Measurements from ENCODE around the gene BTBD1. TPM values are rescaled to one million over a fixed set of nuclear protein-coding genes. Genes with fewer than 3 reads are reported as not detected.

Gene BTBD1
- polyA plus RNA-seq (2013): 24.5 and 25.2 TPM in 2 replicates

GRCh38 chr15:83066734-83067637 is at the start of gene BTBD1:
Gene BTBD1, minus strand, starts transcription at chr15:83067252. Its CDS starts 101 bp downstream, at chr15:83067151.
- H3K23ac ChIP-seq (ENCODE audit: low read length): no peak within 1 kb of the TSS
- H2BK12ac ChIP-seq (ENCODE audit: low read length): peak within 1 kb of the TSS; percentile 0
- H3K79me2 ChIP-seq (ENCODE audit: control insufficient read depth, insufficient read depth, low read length, poor library complexity): peaks cover 9% of the 10 kb centered on the region
- H3K9me3 ChIP-seq (ENCODE audit: insufficient read depth, low read depth, low read length): no peaks in the 10 kb centered on the region
- H2AFZ ChIP-seq (ENCODE audit: insufficient read depth, low read length, poor library complexity): peak within 1 kb of the TSS; percentile 96
- peak within 1 kb of the TSS; percentile 95 for H3K9ac ChIP-seq (ENCODE audit: low read length)
- peak within 1 kb of the TSS; percentile 95 for H4K91ac ChIP-seq (ENCODE audit: low read depth, low read length)
- peak within 1 kb of the TSS; percentile 83 for H3K27ac ChIP-seq (ENCODE audit: low read depth, low read length)
- no peaks in the 10 kb centered on the region for H3K27me3 ChIP-seq (ENCODE audit: insufficient read depth, low read length)
- H2BK120ac ChIP-seq (ENCODE audit: insufficient read depth, low read length, poor library complexity): peak within 1 kb of the TSS; percentile 94
- peak within 1 kb of the TSS; percentile 72 for H3K4ac ChIP-seq (ENCODE audit: low read depth, low read length)
- H3K79me1 ChIP-seq (ENCODE audit: low read length): peaks cover 12% of the 10 kb centered on the region
- H3K4me3 ChIP-seq (ENCODE audit: low read depth, low read length): peak within 1 kb of the TSS; percentile 89
- H3K18ac ChIP-seq (ENCODE audit: low read length): peak within 1 kb of the TSS; percentile 94
- peak within 1 kb of the TSS; percentile 44 for H2AK5ac ChIP-seq (ENCODE audit: low read length)
- no peaks in the 10 kb centered on the region for H3K36me3 ChIP-seq (ENCODE audit: control insufficient read depth in 1 of 2, insufficient read depth in 2 of 2, low read length in 2 of 2)
- peak within 1 kb of the TSS; percentile 61 for H3K4me2 ChIP-seq (ENCODE audit: low read length)
- peak within 1 kb of the TSS; percentile 95 for H4K12ac ChIP-seq (ENCODE audit: low read depth, low read length)
- peak within 1 kb of the TSS; percentile 96 for H3K14ac ChIP-seq (ENCODE audit: low read length)
- H4K8ac ChIP-seq (ENCODE audit: low read depth, low read length): peak within 1 kb of the TSS; percentile 96
- DNase-seq: peak; percentile 98
- H2BK5ac ChIP-seq (ENCODE audit: low read depth, low read length, poor library complexity): peak within 1 kb of the TSS; percentile 85
- H3K4me1 ChIP-seq (ENCODE audit: control insufficient read depth in 1 of 2, insufficient read depth in 2 of 2, low read length in 2 of 2): peaks cover 3 to 6% of the 10 kb centered on the region in 2 experiments
- WGBS (ENCODE audit: extremely low coverage, insufficient coverage, insufficient read length): no CpG with 5 or more reads among the region's 90 CpGs

GRCh38 chr15:83115831-83116565 is 48.9 kb upstream of the BTBD1 start:
- H3K23ac ChIP-seq (ENCODE audit: low read length): no peak overlapping the region
- no peak overlapping the region for H3K27ac ChIP-seq (ENCODE audit: low read depth, low read length)
- H3K9me3 ChIP-seq (ENCODE audit: insufficient read depth, low read depth, low read length): no peaks in the 10 kb centered on the region
- no peak for DNase-seq
- H2BK120ac ChIP-seq (ENCODE audit: insufficient read depth, low read length, poor library complexity): no peak overlapping the region
- H4K8ac ChIP-seq (ENCODE audit: low read depth, low read length): no peak overlapping the region
- H3K79me2 ChIP-seq (ENCODE audit: control insufficient read depth, insufficient read depth, low read length, poor library complexity): no peaks in the 10 kb centered on the region
- H3K9ac ChIP-seq (ENCODE audit: low read length): no peak overlapping the region
- H4K91ac ChIP-seq (ENCODE audit: low read depth, low read length): no peak overlapping the region
- WGBS (ENCODE audit: extremely low coverage, insufficient coverage, insufficient read length): no CpG with 5 or more reads among the region's 11 CpGs
- no peak overlapping the region for H2BK12ac ChIP-seq (ENCODE audit: low read length)
- H2AFZ ChIP-seq (ENCODE audit: insufficient read depth, low read length, poor library complexity): no peak overlapping the region
- H3K14ac ChIP-seq (ENCODE audit: low read length): no peak overlapping the region
- H3K79me1 ChIP-seq (ENCODE audit: low read length): no peaks in the 10 kb centered on the region
- H4K12ac ChIP-seq (ENCODE audit: low read depth, low read length): no peak overlapping the region
- H3K4me2 ChIP-seq (ENCODE audit: low read length): no peak overlapping the region
- no peak overlapping the region for H3K18ac ChIP-seq (ENCODE audit: low read length)
- no peak overlapping the region for H2AK5ac ChIP-seq (ENCODE audit: low read length)
- no peaks in the 10 kb centered on the region for H3K27me3 ChIP-seq (ENCODE audit: insufficient read depth, low read length)
- no peak overlapping the region for H3K4ac ChIP-seq (ENCODE audit: low read depth, low read length)
- no peak overlapping the region for H2BK5ac ChIP-seq (ENCODE audit: low read depth, low read length, poor library complexity)
- H3K4me3 ChIP-seq (ENCODE audit: low read depth, low read length): no peak overlapping the region
- no peaks in the 10 kb centered on the region for H3K36me3 ChIP-seq (ENCODE audit: control insufficient read depth in 1 of 2, insufficient read depth in 2 of 2, low read length in 2 of 2)
- H3K4me1 ChIP-seq (ENCODE audit: control insufficient read depth in 1 of 2, insufficient read depth in 2 of 2, low read length in 2 of 2): no peaks in the 10 kb centered on the region

- Histone ChIP-seq H3K79me2 (ENCODE audit: control insufficient read depth, insufficient read depth, low read length, poor library complexity) (no peaks in the 10 kb centered on the region), H4K91ac (ENCODE audit: low read depth, low read length) (no peak overlapping the region), H3K18ac (ENCODE audit: low read length) (no peak overlapping the region), H3K4ac (ENCODE audit: low read depth, low read length) (no peak overlapping the region), H3K9ac (ENCODE audit: low read length) (no peak overlapping the region), H2BK5ac (ENCODE audit: low read depth, low read length, poor library complexity) (no peak overlapping the region), H2AFZ (ENCODE audit: insufficient read depth, low read length, poor library complexity) (no peak overlapping the region), H2AK5ac (ENCODE audit: low read length) (no peak overlapping the region), H3K23ac (ENCODE audit: low read length) (no peak overlapping the region), H2BK12ac (ENCODE audit: low read length) (no peak overlapping the region), H3K14ac (ENCODE audit: low read length) (no peak overlapping the region), H4K12ac (ENCODE audit: low read depth, low read length) (no peak overlapping the region), H3K4me2 (ENCODE audit: low read length) (no peak overlapping the region), H2BK120ac (ENCODE audit: insufficient read depth, low read length, poor library complexity) (no peak overlapping the region), H3K27me3 (ENCODE audit: insufficient read depth, low read length) (no peaks in the 10 kb centered on the region), H3K4me1 (ENCODE audit: control insufficient read depth in 1 of 2, insufficient read depth in 2 of 2, low read length in 2 of 2) (no peaks in the 10 kb centered on the region), H3K4me3 (ENCODE audit: low read depth, low read length) (no peak overlapping the region), H3K36me3 (ENCODE audit: control insufficient read depth in 1 of 2, insufficient read depth in 2 of 2, low read length in 2 of 2) (no peaks in the 10 kb centered on the region), H4K8ac (ENCODE audit: low read depth, low read length) (no peak overlapping the region), H3K79me1 (ENCODE audit: low read length) (no peaks in the 10 kb centered on the region), H3K9me3 (ENCODE audit: insufficient read depth, low read depth, low read length) (no peaks in the 10 kb centered on the region), H3K27ac (ENCODE audit: low read depth, low read length) (no peak overlapping the region)
- no CpG with 5 or more reads among the region's 3 CpGs for WGBS (ENCODE audit: extremely low coverage, insufficient coverage, insufficient read length)
- DNase-seq: no peak
Measured at GRCh38 chr15:83115410-83115809, 48.4 kb upstream of the BTBD1 start.

GRCh38 chr15:83114856-83115255 is 47.8 kb upstream of the BTBD1 start:
- Histone ChIP-seq H2AFZ (ENCODE audit: insufficient read depth, low read length, poor library complexity) (no peak overlapping the region), H3K4me3 (ENCODE audit: low read depth, low read length) (no peak overlapping the region), H3K4me1 (ENCODE audit: control insufficient read depth in 1 of 2, insufficient read depth in 2 of 2, low read length in 2 of 2) (no peaks in the 10 kb centered on the region), H3K14ac (ENCODE audit: low read length) (no peak overlapping the region), H2BK12ac (ENCODE audit: low read length) (no peak overlapping the region), H4K8ac (ENCODE audit: low read depth, low read length) (no peak overlapping the region), H3K27me3 (ENCODE audit: insufficient read depth, low read length) (no peaks in the 10 kb centered on the region), H2AK5ac (ENCODE audit: low read length) (no peak overlapping the region), H2BK5ac (ENCODE audit: low read depth, low read length, poor library complexity) (no peak overlapping the region), H3K9ac (ENCODE audit: low read length) (no peak overlapping the region), H3K9me3 (ENCODE audit: insufficient read depth, low read depth, low read length) (no peaks in the 10 kb centered on the region), H4K91ac (ENCODE audit: low read depth, low read length) (no peak overlapping the region), H2BK120ac (ENCODE audit: insufficient read depth, low read length, poor library complexity) (no peak overlapping the region), H3K23ac (ENCODE audit: low read length) (no peak overlapping the region), H3K79me1 (ENCODE audit: low read length) (no peaks in the 10 kb centered on the region), H3K79me2 (ENCODE audit: control insufficient read depth, insufficient read depth, low read length, poor library complexity) (no peaks in the 10 kb centered on the region), H3K4ac (ENCODE audit: low read depth, low read length) (no peak overlapping the region), H4K12ac (ENCODE audit: low read depth, low read length) (no peak overlapping the region), H3K4me2 (ENCODE audit: low read length) (no peak overlapping the region), H3K27ac (ENCODE audit: low read depth, low read length) (no peak overlapping the region), H3K36me3 (ENCODE audit: control insufficient read depth in 1 of 2, insufficient read depth in 2 of 2, low read length in 2 of 2) (no peaks in the 10 kb centered on the region), H3K18ac (ENCODE audit: low read length) (no peak overlapping the region)
- no peak for DNase-seq
- no CpG with 5 or more reads among the region's 6 CpGs for WGBS (ENCODE audit: extremely low coverage, insufficient coverage, insufficient read length)

Measured in trophoblast cell (in vitro differentiated cells and primary cell).